HG03060 (cell line): ENCODE results near the gene GRIK2.

Experiments used
- ATAC-seq: cut with Tn5 transposase; IDR thresholded peaks from one replicate; pipeline ENCODE4 v1.9.1; 2021; ENCODE audit warnings: low read depth, moderate number of reproducible peaks; ENCODE audit not compliant: unreplicated experiment

Gene GRIK2

GRCh38 chr6:101760843-101761621 lies 367.5 kb downstream of the GRIK2 start:
- ATAC-seq, result no peak

DNA sequence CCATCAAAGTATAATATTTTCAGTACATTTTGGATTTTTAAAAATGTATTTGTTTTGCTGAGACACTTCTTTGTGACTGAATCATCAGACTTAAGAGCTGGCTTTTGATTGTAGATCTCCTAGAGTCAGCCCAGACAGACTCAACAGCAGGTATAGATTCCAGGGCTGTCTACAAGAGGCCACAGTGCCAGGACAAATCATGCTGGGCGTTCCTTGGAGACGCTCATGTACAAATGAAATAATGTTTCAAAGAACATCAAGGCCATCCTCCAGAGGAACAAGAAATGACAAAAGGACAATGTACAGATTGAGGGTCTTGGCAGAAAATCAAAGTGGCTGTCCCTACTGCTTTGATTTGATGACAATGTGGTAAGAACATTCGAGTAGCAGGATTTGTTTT lies 369.3 kb downstream of the GRIK2 start:
- no peak for ATAC-seq

DNA sequence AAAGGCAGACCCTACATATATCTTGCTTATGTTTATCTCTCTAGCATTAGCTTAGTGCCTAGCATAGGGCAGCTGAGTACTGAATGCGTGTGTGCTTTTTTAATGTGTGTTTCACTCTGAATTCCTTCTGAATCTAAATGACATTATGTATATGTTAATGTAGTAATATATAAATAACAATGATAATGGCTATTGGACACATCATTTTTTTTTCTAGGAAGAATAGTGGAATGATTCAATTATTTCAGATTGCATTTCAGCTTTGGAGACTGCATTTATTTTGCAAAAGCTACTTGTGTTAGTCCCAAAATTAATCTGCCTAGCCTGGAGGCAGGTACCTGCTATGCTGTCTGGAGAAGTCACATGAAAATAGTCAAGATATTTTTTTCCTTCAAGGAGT lies 371.8 kb downstream of the GRIK2 start:
- no peak for ATAC-seq

DNA sequence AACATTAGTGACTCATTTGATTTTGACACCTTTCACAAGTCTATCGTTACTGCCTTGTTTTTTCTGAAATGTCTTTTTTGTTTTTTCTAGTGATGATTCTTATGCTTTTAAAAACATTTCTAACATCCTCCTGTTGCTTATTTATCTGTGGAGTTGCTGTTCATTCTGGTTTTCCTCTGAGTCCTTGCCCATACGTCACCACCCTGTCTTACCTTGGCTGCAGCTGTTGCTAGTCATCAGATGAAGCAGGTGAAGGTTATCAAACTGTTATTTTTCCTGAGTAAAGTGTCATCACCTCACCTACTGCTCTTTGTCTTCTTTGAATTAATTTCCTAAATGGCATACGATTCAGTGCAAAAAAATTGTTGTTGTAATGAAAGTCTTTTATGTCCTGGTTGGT lies 376.6 kb downstream of the GRIK2 start:
- ATAC-seq, result no peak

DNA sequence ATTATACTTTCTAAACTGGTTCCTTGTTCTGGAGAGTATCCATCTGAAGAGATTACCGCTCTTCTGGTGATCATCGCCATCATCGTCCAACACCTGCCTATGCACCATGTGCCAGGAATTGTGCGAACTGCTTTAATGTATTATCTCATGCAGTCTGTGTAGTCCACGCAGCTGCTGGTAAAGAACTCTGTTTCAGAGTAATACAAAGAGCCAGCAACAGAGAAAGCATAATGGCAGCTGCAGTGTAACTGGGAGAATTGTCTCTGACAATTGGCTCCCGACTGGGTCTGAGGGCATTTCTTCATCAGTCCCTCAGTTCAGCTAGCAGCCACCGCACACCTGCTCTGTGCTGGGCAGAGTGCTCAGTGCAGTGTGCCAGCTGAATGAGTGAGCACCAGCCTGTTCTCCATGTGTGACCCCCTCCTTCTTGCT lies 383.4 kb downstream of the GRIK2 start:
- no peak for ATAC-seq

DNA sequence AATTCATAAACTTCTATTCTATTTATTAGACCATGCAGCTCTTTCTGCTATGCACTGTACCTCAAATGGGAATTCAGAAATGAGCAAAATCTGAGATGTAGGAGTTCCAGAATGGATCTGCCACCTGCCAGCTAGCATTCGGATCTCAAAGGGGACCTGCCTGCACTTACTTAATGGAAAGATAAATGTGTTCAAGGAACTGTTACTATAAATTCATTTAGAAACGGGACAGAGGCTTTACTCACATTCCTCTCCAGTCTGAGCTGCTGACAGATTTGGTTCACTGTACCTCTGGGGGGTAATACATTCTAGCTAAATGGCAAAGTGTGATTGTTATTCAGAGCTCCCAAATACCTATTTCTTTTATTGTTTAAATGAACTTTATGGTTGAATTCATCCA lies 384.1 kb downstream of the GRIK2 start:
- ATAC-seq, result no peak

DNA sequence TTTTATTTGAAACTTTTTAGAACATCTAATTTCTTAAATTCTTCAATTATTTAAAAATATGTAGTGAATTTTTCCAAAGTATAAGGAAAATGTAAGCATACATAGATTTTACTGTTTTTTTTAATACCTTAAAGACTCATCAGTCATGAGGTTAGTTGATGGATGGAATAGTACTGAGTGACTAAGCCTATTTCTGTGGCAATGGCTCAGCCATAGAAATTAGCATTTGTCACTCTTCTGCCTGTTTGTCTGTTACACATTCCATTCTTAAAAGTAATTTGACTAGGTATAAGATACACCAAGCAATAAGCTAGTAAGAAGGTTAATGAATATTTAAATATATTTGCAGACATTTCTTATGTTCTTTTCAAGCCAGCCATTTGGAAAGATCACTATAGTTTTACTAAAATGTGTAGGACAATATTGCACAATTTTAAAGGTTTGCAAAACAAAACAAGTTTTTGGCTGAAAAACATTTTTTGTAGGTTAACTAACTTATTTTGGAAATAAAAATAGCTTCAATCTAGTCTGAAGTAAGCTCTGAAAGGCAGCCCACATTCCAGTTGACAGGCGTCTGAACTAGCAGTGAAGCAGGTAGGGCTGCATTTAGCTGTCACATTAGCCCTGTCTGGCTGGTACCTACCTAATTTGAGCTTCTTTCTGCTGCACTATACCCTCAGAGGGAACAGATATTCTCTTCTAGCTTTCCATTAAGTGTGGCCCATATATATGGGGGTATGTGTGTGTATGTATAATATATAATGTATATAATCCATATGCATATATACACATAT lies 385.7 kb downstream of the GRIK2 start:
- no peak for ATAC-seq

GRCh38 chr6:101783287-101783686 lies 389.8 kb downstream of the GRIK2 start:
- no peak for ATAC-seq

DNA sequence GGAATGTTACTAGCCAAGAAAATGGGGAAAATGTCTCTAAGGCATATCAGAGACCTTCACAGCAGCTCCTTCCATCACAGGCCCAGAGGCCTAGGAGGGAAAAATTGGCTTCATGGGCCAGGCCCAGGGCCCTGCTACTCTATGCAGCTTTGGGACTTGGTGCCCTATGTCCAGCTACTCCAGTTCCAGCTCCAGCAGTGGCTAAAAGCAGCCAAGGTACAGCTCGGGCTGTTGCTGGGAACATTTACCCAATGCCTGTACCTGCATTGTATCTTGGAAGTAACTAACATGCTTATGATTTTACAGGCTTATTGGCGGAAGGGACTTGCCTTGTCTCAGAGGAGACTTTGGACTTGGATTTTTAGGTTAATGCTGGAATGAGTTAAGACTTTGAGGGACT lies 390.6 kb downstream of the GRIK2 start:
- ATAC-seq, result no peak

DNA sequence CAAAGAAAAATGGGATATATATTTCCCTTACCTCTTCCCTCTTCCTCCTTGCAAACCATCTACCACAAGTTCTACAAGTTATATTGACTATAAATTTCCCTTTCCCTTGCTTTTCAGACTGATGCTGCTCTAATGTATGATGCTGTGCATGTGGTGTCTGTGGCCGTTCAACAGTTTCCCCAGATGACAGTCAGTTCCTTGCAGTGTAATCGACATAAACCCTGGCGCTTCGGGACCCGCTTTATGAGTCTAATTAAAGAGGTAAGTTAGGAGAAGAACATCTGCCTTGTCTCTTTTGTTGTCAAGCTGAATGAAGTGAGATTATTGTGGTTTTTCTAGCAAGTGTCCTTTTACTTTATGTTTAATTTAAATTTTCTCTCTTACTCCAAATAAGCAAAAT lies 406.0 kb downstream of the GRIK2 start:
- no peak for ATAC-seq

- ATAC-seq, result no peak
Observed at GRCh38 chr6:101800598-101800997, 407.1 kb downstream of the GRIK2 start.

GRCh38 chr6:101803136-101803535 lies 409.6 kb downstream of the GRIK2 start:
- ATAC-seq, result no peak

GRCh38 chr6:101806241-101806640 lies 412.7 kb downstream of the GRIK2 start:
- no peak for ATAC-seq

DNA sequence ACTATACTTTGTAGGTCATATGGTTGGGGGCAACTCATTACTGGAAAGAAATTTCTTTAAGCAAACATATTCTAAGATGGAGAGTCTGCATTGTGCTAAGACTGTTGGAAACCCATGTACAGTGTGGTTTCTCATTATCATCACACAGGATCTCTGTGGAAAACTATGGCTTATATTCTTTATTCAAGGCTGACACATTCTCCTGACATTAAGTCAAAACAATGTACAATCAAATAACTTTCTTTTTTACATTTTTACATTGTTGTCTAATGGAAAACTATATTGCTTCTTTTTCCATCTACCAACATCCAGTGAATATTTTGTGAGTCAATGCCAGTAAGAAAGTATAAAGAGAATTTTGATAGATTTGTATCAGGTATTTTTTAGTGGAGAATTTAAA lies 417.6 kb downstream of the GRIK2 start:
- no peak for ATAC-seq

DNA sequence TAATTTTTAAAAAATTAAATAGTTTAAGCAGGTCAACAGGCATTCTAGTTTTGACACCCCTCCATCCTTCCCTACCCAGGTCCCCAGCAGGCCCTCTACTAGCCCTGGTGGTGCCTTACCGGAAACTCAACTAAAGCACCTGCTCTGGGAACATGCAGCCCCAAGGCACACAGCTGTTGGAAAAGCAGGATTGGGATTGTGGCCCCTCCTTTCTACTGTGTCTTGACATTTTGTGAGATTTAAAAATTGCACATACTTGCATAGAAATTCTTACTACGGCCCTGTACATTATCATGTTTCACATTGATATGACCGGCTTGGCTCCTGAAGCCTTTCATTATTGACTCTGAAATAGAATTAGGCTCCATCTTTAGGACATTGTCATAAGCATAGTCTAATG lies 423.2 kb downstream of the GRIK2 start:
- ATAC-seq, result no peak

DNA sequence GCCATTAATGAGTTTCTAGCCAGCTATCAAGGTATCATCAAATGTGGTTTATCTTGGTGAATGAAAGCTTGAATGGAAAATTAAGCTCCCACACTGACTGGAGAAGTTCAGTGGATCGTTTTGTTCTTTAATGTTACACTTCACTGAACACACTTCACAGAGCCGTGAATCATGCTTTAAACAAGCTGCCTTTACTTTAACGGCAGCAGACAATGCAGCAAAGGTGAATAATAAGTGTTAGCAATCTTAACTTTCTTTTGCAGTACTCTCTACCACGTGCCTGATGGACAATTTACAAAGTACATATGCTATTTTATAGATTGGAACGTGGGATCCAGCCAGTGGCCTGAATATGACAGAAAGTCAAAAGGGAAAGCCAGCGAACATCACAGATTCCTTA lies 424.5 kb downstream of the GRIK2 start:
- ATAC-seq, result no peak

- no peak for ATAC-seq
Observed at GRCh38 chr6:101824551-101825345, 431.2 kb downstream of the GRIK2 start.

DNA sequence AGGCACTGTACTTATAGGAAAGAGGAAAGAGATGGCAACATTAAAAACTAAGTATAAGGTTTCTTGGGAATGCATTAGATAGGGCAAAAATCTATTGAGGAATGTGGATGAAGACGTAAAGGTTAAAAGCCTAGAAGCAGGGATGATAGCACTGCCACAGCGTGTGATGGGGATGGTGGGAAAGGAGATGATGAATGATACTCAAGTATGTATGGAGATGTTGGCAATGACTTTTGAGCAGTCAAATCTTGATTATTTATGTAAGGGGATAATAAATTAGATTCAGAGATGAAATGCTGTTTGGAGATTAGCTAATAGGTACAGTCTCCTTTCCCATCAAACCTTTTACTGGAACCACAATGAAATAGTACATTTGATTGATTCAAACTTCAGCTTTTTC lies 432.8 kb downstream of the GRIK2 start:
- ATAC-seq, result no peak

GRCh38 chr6:101826678-101827077 lies 433.2 kb downstream of the GRIK2 start:
- no peak for ATAC-seq

GRCh38 chr6:101830501-101831031 lies 437.1 kb downstream of the GRIK2 start:
- peak; percentile 57 for ATAC-seq

DNA sequence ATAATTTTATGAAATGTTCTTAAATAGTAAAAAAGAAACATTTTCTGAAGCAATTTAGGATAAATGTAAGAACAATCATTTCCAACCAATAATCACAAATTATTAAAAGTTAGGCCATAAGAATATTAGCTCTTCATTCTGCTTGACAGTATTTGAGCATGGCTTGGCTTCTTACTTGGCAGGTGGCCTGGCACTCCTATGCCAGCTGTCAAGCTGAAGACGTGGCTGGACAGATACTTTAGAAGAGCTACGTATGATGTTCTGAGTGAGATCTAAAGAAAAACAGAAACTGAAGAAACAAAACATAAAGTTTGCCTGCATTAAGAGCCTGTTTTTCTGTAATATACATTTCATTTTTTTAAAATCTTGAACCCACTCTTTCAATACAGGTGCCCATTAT lies 438.9 kb downstream of the GRIK2 start:
- no peak for ATAC-seq
